H7 (cell line): ENCODE results near the gene EN2. TPM values are rescaled to one million over a fixed set of nuclear protein-coding genes. Genes with fewer than 3 reads are reported as not detected.
A peak's percentile ranks its signal among the peaks of the same experiment; 100 is the strongest.

Source experiments
- DNase-seq: peaks from one replicate; pipeline ENCODE4 v3.0.0; 2012
- H3K27me3 ChIP-seq: 2 replicates; pipeline ENCODE4 v1.6.0; 2011; ENCODE audit warnings: mild to moderate bottlenecking, low read length; ENCODE audit not compliant: control insufficient read depth, insufficient read depth
- H3K36me3 ChIP-seq: replicated peaks from 2 replicates; pipeline ENCODE4 v1.5.1; 2011; ENCODE audit warnings: low read length; ENCODE audit not compliant: control insufficient read depth, insufficient read depth
- H3K4me3 ChIP-seq: 2 replicates; pipeline ENCODE4 v1.5.1; 2011; ENCODE audit warnings: low read depth, mild to moderate bottlenecking, control low read depth, low read length, moderate library complexity; ENCODE audit not compliant: insufficient read depth
- total RNA-seq: library from RNA; depleted of rRNA; stranded (reverse); fragments of >200 nt; shearing (Covaris generic); gene quantifications from 2 replicates; pipeline ENCODE4 v1.2.3, GENCODE V29; 2014

Gene EN2
- total RNA-seq, 1 experiment from 2014 or later = not detected

DNA sequence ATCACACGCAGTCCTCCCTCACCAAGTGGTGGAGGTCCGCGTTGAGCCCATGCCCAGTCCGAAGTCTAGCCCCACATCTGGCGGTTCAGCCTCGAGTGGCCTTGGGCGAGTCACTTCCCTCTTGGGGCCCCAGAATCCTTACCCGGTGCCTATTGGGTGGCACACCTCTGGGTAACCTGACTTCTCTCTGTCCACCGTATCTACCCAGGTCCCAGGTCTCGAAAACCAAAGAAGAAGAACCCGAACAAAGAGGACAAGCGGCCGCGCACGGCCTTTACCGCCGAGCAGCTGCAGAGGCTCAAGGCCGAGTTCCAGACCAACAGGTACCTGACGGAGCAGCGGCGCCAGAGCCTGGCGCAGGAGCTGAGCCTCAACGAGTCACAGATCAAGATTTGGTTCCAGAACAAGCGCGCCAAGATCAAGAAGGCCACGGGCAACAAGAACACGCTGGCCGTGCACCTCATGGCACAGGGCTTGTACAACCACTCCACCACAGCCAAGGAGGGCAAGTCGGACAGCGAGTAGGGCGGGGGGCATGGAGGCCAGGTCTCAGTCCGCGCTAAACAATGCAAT lies 4.3 kb downstream of the EN2 start:
- peaks cover 97% of the 10 kb centered on the region for H3K27me3 ChIP-seq
- H3K4me3 ChIP-seq = no peak overlapping the region
- DNase-seq = no peak
- no peaks in the 10 kb centered on the region for H3K36me3 ChIP-seq

GRCh38 chr7:155463114-155463811 lies 5.3 kb downstream of the EN2 start:
- peak; percentile 87 for DNase-seq

GRCh38 chr7:155464183-155464582 lies 6.3 kb downstream of the EN2 start:
- H3K4me3 ChIP-seq = no peak overlapping the region
- H3K27me3 ChIP-seq = peaks cover 100% of the 10 kb centered on the region
- no peak for DNase-seq
- H3K36me3 ChIP-seq = no peaks in the 10 kb centered on the region

More at GRCh38 chr7:155463114-155463811, 5.3 kb downstream of the EN2 start:
- peaks cover 100% of the 10 kb centered on the region for H3K27me3 ChIP-seq
- H3K36me3 ChIP-seq = no peaks in the 10 kb centered on the region
- no peak overlapping the region for H3K4me3 ChIP-seq

DNA sequence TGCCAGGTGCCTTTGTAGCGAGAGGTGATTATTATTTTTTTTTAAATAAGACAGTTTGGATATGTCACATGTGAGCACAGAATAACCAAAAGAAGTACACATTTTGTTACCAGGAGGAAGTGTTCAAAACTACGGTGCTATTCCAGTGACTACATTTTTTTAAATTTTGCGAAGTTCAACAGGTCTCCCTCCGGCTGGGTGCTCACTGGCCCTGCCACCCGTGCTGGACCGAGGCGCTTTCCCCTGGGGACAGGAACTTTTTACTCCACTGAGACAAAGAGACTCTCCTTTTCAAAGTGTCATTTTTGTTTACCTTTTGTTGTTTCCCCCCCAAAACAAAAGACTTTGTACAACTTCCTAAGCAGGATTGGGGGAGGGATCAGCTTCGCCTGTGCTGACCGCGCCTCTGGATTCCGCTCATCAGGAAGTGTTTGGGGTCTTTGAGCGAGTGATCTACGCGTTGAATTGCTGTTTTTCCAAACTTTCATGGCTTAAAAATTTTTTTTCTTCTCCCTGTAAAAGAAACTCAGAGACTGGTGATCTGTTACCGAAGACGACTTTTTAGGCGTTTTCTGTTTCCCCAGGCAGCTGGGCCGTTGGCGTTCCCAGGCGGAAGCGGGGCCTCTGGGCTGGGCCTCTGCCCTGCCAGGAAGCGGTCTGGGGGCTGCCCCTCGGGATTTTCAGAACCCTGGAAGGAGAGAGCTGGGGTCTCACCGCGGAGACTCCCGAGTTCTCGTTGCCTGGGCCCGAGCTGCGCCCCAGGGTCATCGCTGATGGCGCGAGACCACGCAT lies 7.2 kb downstream of the EN2 start:
- peaks cover 100% of the 10 kb centered on the region for H3K27me3 ChIP-seq
- DNase-seq = peak; percentile 72
- H3K36me3 ChIP-seq = no peaks in the 10 kb centered on the region
- no peak overlapping the region for H3K4me3 ChIP-seq

- Histone ChIP-seq H3K4me3 (no peak overlapping the region), H3K27me3 (peaks cover 100% of the 10 kb centered on the region), H3K36me3 (no peaks in the 10 kb centered on the region)
- no peak for DNase-seq
Measured at GRCh38 chr7:155465761-155466141, 7.8 kb downstream of the EN2 start.

DNA sequence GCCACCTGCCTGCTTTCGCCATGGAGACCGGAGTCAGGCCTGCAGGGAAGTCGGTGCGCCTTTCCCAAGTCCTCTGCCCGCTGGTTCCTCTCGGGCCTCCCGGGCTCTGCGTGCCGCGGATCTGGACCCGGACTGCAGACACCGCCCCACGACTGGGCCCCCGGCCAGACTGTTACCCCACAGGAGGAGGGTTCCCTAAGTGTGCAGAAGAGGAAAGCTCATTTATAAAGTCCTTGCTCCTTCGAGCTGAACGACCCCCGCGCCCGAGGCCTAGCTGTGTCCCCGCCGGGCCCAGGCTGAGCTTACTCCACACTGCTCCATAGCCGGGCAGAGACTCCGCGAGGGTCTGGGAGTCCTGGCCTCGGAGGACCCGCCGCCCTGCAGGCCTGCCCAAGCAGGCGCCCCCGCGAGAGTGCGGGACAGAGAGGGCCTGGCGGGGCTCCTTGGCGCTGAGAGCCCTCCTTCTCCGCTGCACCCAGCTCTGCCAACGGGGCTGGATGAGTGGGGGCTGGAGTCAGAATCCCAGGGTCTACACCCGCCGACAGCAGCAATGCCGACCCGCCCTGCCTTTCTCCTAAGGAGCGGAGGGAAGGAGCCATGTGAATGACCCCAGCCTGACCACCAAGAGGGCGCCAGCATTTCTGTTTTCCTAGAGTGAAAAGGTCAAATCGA lies 8.3 kb downstream of the EN2 start:
- no peaks in the 10 kb centered on the region for H3K36me3 ChIP-seq
- peak overlapping the region; percentile 47; the same call in 1 of the 2 replicates for H3K4me3 ChIP-seq
- peaks cover 100% of the 10 kb centered on the region for H3K27me3 ChIP-seq
- no peak for DNase-seq

DNA sequence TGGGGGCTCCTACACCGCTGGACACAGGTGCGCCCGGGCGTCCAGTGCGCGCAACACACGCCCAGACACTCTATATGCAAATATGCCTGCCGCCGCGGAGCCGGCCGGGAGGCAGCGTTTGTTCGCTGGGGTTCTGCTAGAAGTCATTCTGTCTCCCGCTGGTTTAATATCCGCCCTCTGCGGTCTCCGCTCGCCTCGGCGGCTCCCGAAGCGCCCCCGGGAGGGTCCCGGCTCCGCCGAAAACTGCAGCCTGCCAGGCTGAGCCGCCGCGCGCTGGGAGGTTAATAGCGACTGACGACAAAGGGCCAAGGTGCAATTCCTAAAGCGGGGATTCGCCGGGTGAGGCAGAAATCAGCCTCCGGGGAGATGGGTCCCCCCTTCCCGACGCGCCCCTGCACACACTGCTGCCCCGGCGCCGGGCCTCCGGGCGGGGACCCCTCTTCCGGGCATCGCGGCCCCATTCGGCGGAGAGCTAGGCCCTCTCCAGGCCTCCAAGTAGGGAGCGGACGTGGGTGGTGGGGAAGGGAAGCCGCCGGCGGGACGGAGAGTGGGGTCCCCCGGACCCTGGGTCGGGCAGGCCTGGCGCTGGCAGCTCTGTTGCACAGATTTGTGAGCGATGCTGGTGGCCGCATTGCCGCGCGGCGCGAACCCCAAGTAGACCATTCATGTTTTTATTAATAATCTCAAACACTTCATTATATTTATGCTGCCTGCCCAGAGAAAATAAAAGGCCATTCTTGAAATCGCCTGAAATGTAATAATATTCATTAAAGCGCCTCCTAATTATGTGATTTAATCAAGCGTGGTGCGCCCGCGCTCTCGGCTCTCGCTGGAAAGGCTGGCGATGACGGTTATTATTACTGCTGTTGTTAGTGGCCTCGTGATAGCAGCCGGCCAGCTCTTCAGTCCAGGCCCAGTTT lies 9.1 kb downstream of the EN2 start:
- Histone ChIP-seq H3K27me3 (peaks cover 100% of the 10 kb centered on the region), H3K4me3 (peak overlapping the region; percentile 47), H3K36me3 (no peaks in the 10 kb centered on the region)
- DNase-seq = peak; percentile 95

GRCh38 chr7:155467846-155468784 lies 10.2 kb downstream of the EN2 start:
- peak overlapping the region; percentile 42 for H3K4me3 ChIP-seq
- H3K36me3 ChIP-seq = no peaks in the 10 kb centered on the region; the same call in 1 of the 2 replicates
- peaks cover 100% of the 10 kb centered on the region for H3K27me3 ChIP-seq
- peak; percentile 93 for DNase-seq

DNA sequence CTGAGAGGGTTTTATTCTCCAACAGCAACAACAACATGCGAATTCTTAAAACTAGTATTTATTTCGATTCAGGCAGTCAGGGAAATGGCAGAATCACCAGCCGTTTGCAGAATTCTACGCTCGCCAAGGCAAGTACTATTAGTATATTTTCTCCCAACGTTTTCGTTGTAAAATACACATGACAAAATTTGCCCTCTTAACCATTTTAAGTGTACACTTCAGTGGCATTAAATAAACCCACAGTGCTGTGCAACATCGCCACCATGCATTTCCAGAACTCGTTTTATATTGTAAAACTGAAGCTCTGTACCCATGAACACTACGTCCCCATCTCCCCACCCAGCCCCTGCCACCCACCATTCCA lies 10.8 kb downstream of the EN2 start:
- DNase-seq = no peak
- no peak overlapping the region for H3K4me3 ChIP-seq

DNA sequence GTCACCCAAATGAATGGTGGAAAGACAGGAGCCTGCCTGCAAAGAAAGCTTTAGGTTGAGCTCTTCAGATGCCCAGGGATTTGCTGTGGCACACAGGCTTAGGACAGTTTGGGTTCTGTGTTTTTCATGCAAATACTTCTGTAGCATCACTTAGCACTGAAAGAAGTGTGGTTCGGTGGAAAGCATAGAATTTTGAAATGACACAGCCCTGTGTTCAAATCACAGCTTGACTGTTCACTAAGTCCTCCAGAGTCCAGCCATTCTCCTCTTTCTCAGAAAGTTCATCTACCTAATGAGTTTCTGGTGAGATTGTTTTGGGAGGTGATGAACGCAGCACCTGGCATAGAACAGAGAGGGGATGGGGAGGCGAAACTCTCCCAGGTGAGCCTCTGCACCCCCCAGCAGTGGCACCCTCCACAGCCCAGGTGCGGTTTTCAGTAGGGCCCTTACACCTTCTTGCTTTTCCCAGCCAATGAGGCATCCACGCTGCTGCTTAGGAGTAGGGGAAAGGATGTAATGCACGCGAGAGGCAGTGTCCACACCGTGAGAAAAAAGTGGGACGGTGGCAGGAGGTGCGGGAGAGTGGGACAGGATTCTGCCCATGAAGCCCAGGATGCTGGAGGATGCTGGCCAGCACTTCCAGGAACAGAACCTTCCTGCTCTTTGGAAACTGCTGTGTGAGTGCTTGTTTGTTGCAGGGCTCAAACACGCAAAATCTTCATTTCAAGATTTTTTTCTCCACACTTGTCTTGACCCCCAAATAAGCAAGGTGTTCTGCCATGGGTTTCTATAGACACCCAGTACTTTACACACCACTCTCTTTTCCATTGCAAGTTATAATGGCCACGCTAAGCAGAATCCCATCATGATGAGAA lies 11.6 kb downstream of the EN2 start:
- H3K36me3 ChIP-seq = no peaks in the 10 kb centered on the region; the same call in 1 of the 2 replicates
- DNase-seq = peak; percentile 27
- no peak overlapping the region for H3K4me3 ChIP-seq
- peaks cover 100% of the 10 kb centered on the region for H3K27me3 ChIP-seq

More for the DNA sequence above, 10.8 kb downstream of the EN2 start:
- Histone ChIP-seq H3K27me3 (peaks cover 100% of the 10 kb centered on the region), H3K36me3 (no peaks in the 10 kb centered on the region; the same call in 1 of the 2 replicates)

- Histone ChIP-seq H3K4me3 (no peak overlapping the region), H3K36me3 (no peaks in the 10 kb centered on the region; the same call in 1 of the 2 replicates), H3K27me3 (peaks cover 100% of the 10 kb centered on the region)
- peak; percentile 13 for DNase-seq
Measured at GRCh38 chr7:155470186-155470487, 12.2 kb downstream of the EN2 start.
